Psoas muscle (tissue), 8 donors: ENCODE measurements around the gene JADE1. TPM values are rescaled to one million over a fixed set of nuclear protein-coding genes. Genes with fewer than 3 reads are reported as not detected.
A peak's percentile ranks its signal among the peaks of the same experiment; 100 is the strongest.

Experiments
- ATAC-seq, 4 donors: fragments of 200-7000 bp; cut with Tn5 transposase; one replicate each; pipeline ENCODE4 v1.9.1; 2020; ENCODE audit warnings: moderate library complexity in 3 of 4, mild to moderate bottlenecking in 2 of 4
- DNase-seq, 2 donors: peaks; one replicate each; pipeline ENCODE4 v3.0.0-alpha.2; 2020
- H3K27ac ChIP-seq: fragments of 200-600 bp; one replicate; pipeline ENCODE4 v1.8.0; 2022
- H3K27me3 ChIP-seq, 3 donors: fragments of 200-600 bp in 1 of 3; one replicate each; pipeline versions ENCODE4 v1.6.1 to v1.8.0; 2013 to 2022; ENCODE audit warnings: low read length in 2 of 3, mild to moderate bottlenecking in 2 of 3, moderate library complexity in 1 of 3; ENCODE audit not compliant: insufficient read depth in 3 of 3
- H3K36me3 ChIP-seq, 2 donors: fragments of 200-600 bp in 1 of 2; one replicate each; pipeline versions ENCODE4 v1.6.1 to v1.8.0; 2013 to 2022; ENCODE audit warnings: low read depth in 1 of 2, mild to moderate bottlenecking in 1 of 2, moderate library complexity in 1 of 2; ENCODE audit not compliant: insufficient read depth in 1 of 2
- H3K4me1 ChIP-seq: fragments of 200-600 bp; one replicate; pipeline ENCODE4 v1.8.0; 2022
- H3K4me3 ChIP-seq: fragments of 200-600 bp; one replicate; pipeline ENCODE4 v1.8.0; 2022; ENCODE audit warnings: mild to moderate bottlenecking
- H3K9me3 ChIP-seq: fragments of 200-600 bp; one replicate; pipeline ENCODE4 v1.8.0; 2022
- WGBS, 3 donors: extraction: QIAGEN DNeasy Blood & Tissue Kit; methylation state at CpG; one replicate each; pipeline versions ENCODE4 v1.1.6 to v1.1.7; 2013; 5-methylcytosine and 5-hydroxymethylcytosine counted together
- intact Hi-C, 2 donors: fragments of 100-400 bp; cut with DNase I; formaldehyde crosslinking; loops; one replicate each; pipeline versions ENCODE4 v1.11.0 to v1.14.2; 2022
- polyA plus RNA-seq, 3 donors: library from polyadenylated mRNA; stranded (reverse); fragments of 200-250 nt; gene quantifications; one replicate each; pipeline ENCODE4 v1.2.3, GENCODE V29; 2013
- total RNA-seq, 4 donors: library from RNA; stranded (reverse); fragmentation: NEBNext Ultra II Directional in 2 of 4; extraction: Animal tissue kit (Norgen Biotek cat#: 25700) in 2 of 4; gene quantifications; one replicate each; pipeline versions ENCODE4 v1.2.1 to v1.2.4, GENCODE V29; 2021 to 2023
- TF ChIP-seq, protein P1 (sequence below): fragments of 200-600 bp; IDR thresholded peaks from one replicate; pipeline ENCODE4 v1.8.0; 2022; ENCODE audit warnings: antibody characterized with exemption
- donor health status: healthy with polysubstance abuse.
- donor health status: DM: no; HTN: no; CAD: no; lungs with moderate emphysema.
- donor health status: Bipolar disorder and iron deficiency.
- donor health status: healthy.
- donor health status: DM: yes; HTN: yes; CAD: no.
- donor health status: DM: no; HTN: no; CAD: no.
- donor health status: DM: no; HTN: no; CAD: no.
- donor health status: DM: yes; HTN: yes; CAD: no.

The JADE1 gene
- total and polyA plus RNA-seq, 7 donors = 5.8 to 21.4 (median 16.8) TPM

DNA sequence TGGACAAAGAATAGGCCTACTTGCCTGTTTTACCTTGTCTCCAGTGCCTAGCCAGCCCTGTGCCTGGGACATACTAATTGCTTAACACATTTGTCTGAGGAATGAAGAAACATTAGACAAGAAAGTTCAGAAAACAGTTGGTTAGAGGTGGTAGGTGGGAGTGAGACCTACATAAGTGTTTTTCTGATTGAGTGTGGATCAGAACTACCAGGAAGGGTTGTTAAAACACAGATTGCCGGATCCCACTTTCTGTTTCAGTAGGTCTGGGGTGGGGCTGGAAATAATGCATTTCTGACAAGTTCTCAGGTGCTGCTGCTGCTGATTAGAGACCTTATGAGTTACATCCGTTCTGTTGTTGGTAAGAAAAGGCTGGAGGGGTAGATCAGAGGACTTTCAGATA is 5.7 kb upstream of the JADE1 start:
- H3K36me3 ChIP-seq = no peaks in the 10 kb centered on the region
- DNase-seq (no peak), ATAC-seq (no peak)
- H3K27ac ChIP-seq = no peak overlapping the region
- H3K27me3 ChIP-seq = no peaks in the 10 kb centered on the region
- no peaks in the 10 kb centered on the region for H3K9me3 ChIP-seq
- WGBS, 3 donors = 82 to 89% (median 88%) methylated on average over 2 of the region's 2 CpGs
- intact Hi-C loops = no loop called here
- H3K4me1 ChIP-seq = no peaks in the 10 kb centered on the region
- H3K4me3 ChIP-seq = no peak overlapping the region
- TF ChIP-seq, protein P1, sequence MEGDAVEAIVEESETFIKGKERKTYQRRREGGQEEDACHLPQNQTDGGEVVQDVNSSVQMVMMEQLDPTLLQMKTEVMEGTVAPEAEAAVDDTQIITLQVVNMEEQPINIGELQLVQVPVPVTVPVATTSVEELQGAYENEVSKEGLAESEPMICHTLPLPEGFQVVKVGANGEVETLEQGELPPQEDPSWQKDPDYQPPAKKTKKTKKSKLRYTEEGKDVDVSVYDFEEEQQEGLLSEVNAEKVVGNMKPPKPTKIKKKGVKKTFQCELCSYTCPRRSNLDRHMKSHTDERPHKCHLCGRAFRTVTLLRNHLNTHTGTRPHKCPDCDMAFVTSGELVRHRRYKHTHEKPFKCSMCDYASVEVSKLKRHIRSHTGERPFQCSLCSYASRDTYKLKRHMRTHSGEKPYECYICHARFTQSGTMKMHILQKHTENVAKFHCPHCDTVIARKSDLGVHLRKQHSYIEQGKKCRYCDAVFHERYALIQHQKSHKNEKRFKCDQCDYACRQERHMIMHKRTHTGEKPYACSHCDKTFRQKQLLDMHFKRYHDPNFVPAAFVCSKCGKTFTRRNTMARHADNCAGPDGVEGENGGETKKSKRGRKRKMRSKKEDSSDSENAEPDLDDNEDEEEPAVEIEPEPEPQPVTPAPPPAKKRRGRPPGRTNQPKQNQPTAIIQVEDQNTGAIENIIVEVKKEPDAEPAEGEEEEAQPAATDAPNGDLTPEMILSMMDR = no peak

GRCh38 chr4:128810331-128810870 is 901 bp downstream of the JADE1 start:
- peak overlapping the region; percentile 97 for H3K27ac ChIP-seq
- intact Hi-C loops = loop anchor here in 1 of 2 donors (5.0 to 10.0 kb wide), 3 partner anchors 42 to 526 kb away; partner anchors contain the start of gene PGRMC2
- WGBS, 3 donors = 0 to 1% (median 0%) methylated on average over 16 of the region's 16 CpGs
- DNase-seq = peak in 1 of 2 donors; percentile 34
- no peaks in the 10 kb centered on the region for H3K36me3 ChIP-seq
- H3K27me3 ChIP-seq = no peaks in the 10 kb centered on the region
- peak; percentile 25 to 45 (median 36) for ATAC-seq
- peaks cover 8% of the 10 kb centered on the region for H3K4me1 ChIP-seq
- peak overlapping the region; percentile 85 for H3K4me3 ChIP-seq
- TF ChIP-seq, protein P1 = no peak
- H3K9me3 ChIP-seq = no peaks in the 10 kb centered on the region

- peak; percentile 50 to 64 (median 61) for ATAC-seq
- WGBS, 3 donors = 0 to 1% (median 1%) methylated on average over 35 to 50 of the region's 50 CpGs
These were observed 1.5 kb downstream of the JADE1 start for GRCh38 chr4:128810871-128811570.

DNA sequence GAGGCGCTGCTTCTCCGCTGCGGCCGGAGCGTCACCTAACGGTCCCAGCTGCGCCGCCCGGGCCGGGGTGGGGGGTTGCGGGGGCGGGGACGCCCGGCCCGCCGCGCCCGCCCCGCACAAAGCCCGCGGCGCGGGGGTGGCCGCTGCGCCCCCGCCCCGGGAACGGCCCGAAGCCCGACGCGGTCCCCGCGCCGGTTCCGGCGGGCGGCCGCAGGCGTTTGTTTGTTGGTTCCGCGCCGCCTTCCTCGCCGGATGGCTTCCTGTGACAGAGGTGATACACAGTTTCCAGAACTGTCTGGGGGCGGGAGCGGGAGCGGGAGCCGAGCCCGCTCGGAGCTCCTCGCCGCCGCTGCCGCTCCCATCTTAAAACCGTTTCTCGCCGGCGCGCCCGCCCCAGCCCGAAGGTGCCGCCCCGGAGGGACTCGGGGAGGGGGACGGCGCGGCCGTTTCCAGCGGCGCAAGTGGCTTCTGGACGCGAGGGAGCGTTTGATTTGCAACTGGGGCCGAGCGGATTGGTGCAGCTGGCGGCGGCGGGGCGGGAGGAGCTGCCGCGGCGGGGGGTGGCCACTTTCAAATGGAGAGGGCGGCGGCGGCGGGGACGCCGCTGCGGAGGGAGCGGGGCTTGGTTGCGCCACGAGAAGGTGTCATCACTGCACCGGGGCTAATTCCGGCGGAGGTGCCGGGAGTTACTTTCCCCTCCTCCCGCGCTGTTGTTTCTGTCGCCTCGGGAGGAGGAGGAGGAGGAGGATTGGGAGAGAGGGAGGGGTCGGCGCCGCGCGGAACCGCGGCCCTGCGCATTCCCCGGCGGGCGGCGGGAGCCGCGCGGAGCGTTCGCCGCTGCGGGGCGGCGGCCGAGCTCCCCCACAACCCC is 2.3 kb downstream of the JADE1 start:
- intact Hi-C loops = loop anchor here in 1 of 2 donors (5.0 to 10.0 kb wide), 3 partner anchors 40 to 527 kb away; partner anchors contain the start of gene PGRMC2
- ATAC-seq (peak; percentile 81 to 86 (median 84)), DNase-seq (peak; percentile 95 to 97)
- Histone ChIP-seq H3K4me3 (peak overlapping the region; percentile 85), H3K4me1 (peaks cover 15% of the 10 kb centered on the region), H3K27me3 (no peaks in the 10 kb centered on the region), H3K9me3 (no peaks in the 10 kb centered on the region), H3K27ac (peak overlapping the region; percentile 97), H3K36me3 (no peaks in the 10 kb centered on the region)
- TF ChIP-seq, protein P1 = no peak
- WGBS, 3 donors = 0 to 1% (median 0%) methylated on average over 48 to 119 of the region's 123 CpGs

More at GRCh38 chr4:128810871-128811570, 1.5 kb downstream of the JADE1 start:
- peaks cover 8% of the 10 kb centered on the region for H3K4me1 ChIP-seq
- TF ChIP-seq, protein P1 = no peak
- no peaks in the 10 kb centered on the region for H3K9me3 ChIP-seq
- intact Hi-C loops = loop anchor here in 1 of 2 donors (5.0 to 10.0 kb wide), 3 partner anchors 41 to 526 kb away; partner anchors contain the start of gene PGRMC2
- DNase-seq = peak; percentile 82 to 87
- no peaks in the 10 kb centered on the region for H3K27me3 ChIP-seq
- peak overlapping the region; percentile 97 for H3K27ac ChIP-seq
- no peaks in the 10 kb centered on the region for H3K36me3 ChIP-seq
- H3K4me3 ChIP-seq = peak overlapping the region; percentile 85
